Esophagus muscularis mucosa (tissue), 4 donors: Measurements from ENCODE around the gene CYB561A3. TPM values are rescaled to one million over a fixed set of nuclear protein-coding genes. Genes with fewer than 3 reads are reported as not detected.

ENCODE experiments used
- DNase-seq: peaks from one replicate; pipeline ENCODE4 v3.0.0-alpha.2; 2017; ENCODE audit errors: extremely low spot score
- H3K27ac ChIP-seq, 4 donors: fragments of 200-600 bp; sonication (generic); replicated peaks in 1 of 4; 1 replicate in 3 of 4; 2 replicates in 1 of 4; pipeline ENCODE4 v1.5.1; 2016 to 2019; ENCODE audit warnings: mild to moderate bottlenecking in 1 of 4
- H3K27me3 ChIP-seq, 4 donors: fragments of 200-600 bp; sonication (generic); one replicate each; pipeline versions ENCODE4 v1.5.1 to v1.6.0; 2016 to 2019
- H3K36me3 ChIP-seq, 4 donors: fragments of 200-600 bp; sonication (generic); one replicate each; pipeline ENCODE4 v1.5.1; 2016 to 2019
- H3K4me1 ChIP-seq, 4 donors: fragments of 200-600 bp; sonication (generic); one replicate each; pipeline ENCODE4 v1.5.1; 2016 to 2019
- H3K4me3 ChIP-seq, 4 donors: fragments of 200-600 bp; sonication (generic); 1 replicate in 2 of 4; 2 replicates in 2 of 4; pipeline ENCODE4 v1.5.1; 2016 to 2019; ENCODE audit warnings: mild to moderate bottlenecking in 4 of 4, moderate library complexity in 1 of 4
- H3K9me3 ChIP-seq, 4 donors: fragments of 200-600 bp; sonication (generic); 1 replicate in 3 of 4; 2 replicates in 1 of 4; pipeline ENCODE4 v1.5.1; 2016 to 2019
- EP300 ChIP-seq: sonication (generic); formaldehyde crosslinking; IDR thresholded peaks from one replicate; pipeline ENCODE4 v1.6.1; 2017; ENCODE audit warnings: antibody characterized with exemption
- POLR2A ChIP-seq: fragments of 450-650 bp; IDR thresholded peaks from one replicate; pipeline ENCODE4 v1.6.1; 2017; ENCODE audit warnings: antibody characterized with exemption, moderate library complexity, mild to moderate bottlenecking, low read depth
- POLR2AphosphoS5 ChIP-seq, 2 donors: sonication (generic); formaldehyde crosslinking; IDR thresholded peaks; one replicate each; pipeline ENCODE4 v1.6.1; 2017; ENCODE audit warnings: antibody characterized with exemption in 2 of 2
- WGBS: methylation state at CpG from one replicate; pipeline ENCODE4 v1.1.5; 2018; 5-methylcytosine and 5-hydroxymethylcytosine counted together
- intact Hi-C: fragments of 100-400 bp; cut with DNase I; formaldehyde crosslinking; loops from one replicate; pipeline ENCODE4 v1.15.1; 2023
- total RNA-seq, 4 donors: library from RNA; depleted of rRNA; stranded (reverse); fragments of >200 nt; gene quantifications; one replicate each; pipeline versions ENCODE4 v1.1.0 to v1.2.1, GENCODE V29; 2016
- TF ChIP-seq, protein P1 (sequence below), 3 experiments: fragments of 200-600 bp in 2 of 3; fragments of 450-650 bp in 1 of 3; sonication (generic) in 2 of 3; IDR thresholded peaks; one replicate each; pipeline ENCODE4 v1.5.1; 2017 to 2019; ENCODE audit warnings: antibody characterized with exemption in 3 of 3, mild to moderate bottlenecking in 2 of 3, moderate library complexity in 1 of 3

Gene CYB561A3
- total RNA-seq, 4 donors from 2014 or later: 23.7 to 35.3 (median 31.6) TPM

DNA sequence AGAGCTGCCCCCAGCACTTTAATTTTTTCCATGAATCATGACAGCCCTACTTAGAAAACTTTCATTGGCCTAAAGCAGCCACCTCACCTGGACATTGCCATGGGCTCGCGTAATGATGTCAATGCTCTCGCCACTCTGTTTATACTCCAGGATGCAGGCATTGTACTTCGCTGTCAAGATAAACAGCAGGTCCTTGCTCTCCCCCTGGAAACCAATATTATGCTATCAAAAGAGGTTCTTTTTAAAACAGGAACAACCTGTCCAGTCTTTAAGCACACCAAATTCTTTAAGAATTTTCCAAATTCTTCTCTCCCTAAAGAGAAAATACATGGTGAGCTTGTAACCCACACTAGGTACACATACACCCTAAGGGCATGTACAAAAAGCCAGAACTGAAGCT is 31.8 kb downstream of the CYB561A3 start:
- Histone ChIP-seq H3K27ac (no peak overlapping the region), H3K4me1 (peaks cover 29 to 65% (median 39%) of the 10 kb centered on the region in 4 donors), H3K36me3 (peaks cover 47 to 52% (median 50%) of the 10 kb centered on the region in 4 donors), H3K9me3 (no peaks in the 10 kb centered on the region), H3K27me3 (no peaks in the 10 kb centered on the region), H3K4me3 (no peak overlapping the region)
- no peak for DNase-seq
- intact Hi-C loops: no loop called here
- WGBS: 91% methylated on average over 4 of the region's 4 CpGs
- TF ChIP-seq EP300: no peak
- no peak for TF ChIP-seq POLR2AphosphoS5 (IDR thresholded peaks at IDR 0.05)
- no peak for TF ChIP-seq POLR2A
- TF ChIP-seq, protein P1, sequence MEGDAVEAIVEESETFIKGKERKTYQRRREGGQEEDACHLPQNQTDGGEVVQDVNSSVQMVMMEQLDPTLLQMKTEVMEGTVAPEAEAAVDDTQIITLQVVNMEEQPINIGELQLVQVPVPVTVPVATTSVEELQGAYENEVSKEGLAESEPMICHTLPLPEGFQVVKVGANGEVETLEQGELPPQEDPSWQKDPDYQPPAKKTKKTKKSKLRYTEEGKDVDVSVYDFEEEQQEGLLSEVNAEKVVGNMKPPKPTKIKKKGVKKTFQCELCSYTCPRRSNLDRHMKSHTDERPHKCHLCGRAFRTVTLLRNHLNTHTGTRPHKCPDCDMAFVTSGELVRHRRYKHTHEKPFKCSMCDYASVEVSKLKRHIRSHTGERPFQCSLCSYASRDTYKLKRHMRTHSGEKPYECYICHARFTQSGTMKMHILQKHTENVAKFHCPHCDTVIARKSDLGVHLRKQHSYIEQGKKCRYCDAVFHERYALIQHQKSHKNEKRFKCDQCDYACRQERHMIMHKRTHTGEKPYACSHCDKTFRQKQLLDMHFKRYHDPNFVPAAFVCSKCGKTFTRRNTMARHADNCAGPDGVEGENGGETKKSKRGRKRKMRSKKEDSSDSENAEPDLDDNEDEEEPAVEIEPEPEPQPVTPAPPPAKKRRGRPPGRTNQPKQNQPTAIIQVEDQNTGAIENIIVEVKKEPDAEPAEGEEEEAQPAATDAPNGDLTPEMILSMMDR (IDR thresholded peaks at IDR 0.05): no peak

- 85% methylated on average over 9 of the region's 9 CpGs for WGBS
Observed at GRCh38 chr11:61328351-61328750, 33.3 kb downstream of the CYB561A3 start.

GRCh38 chr11:61327669-61328071 is 34.0 kb downstream of the CYB561A3 start:
- no peaks in the 10 kb centered on the region for H3K27me3 ChIP-seq
- peaks cover 23 to 53% (median 34%) of the 10 kb centered on the region in 4 donors for H3K4me1 ChIP-seq
- H3K9me3 ChIP-seq: no peaks in the 10 kb centered on the region
- H3K4me3 ChIP-seq: no peak overlapping the region
- no peak for DNase-seq
- TF ChIP-seq, protein P1 (IDR thresholded peaks at IDR 0.05): no peak
- TF ChIP-seq EP300: no peak
- TF ChIP-seq POLR2AphosphoS5 (IDR thresholded peaks at IDR 0.05): no peak
- intact Hi-C loops: no loop called here
- peaks cover 69 to 74% (median 72%) of the 10 kb centered on the region in 4 donors for H3K36me3 ChIP-seq
- no peak overlapping the region for H3K27ac ChIP-seq

More at GRCh38 chr11:61328351-61328750, 33.3 kb downstream of the CYB561A3 start:
- Histone ChIP-seq H3K4me3 (no peak overlapping the region), H3K36me3 (peaks cover 63 to 67% (median 65%) of the 10 kb centered on the region in 4 donors), H3K9me3 (no peaks in the 10 kb centered on the region), H3K4me1 (peaks cover 23 to 53% (median 34%) of the 10 kb centered on the region in 4 donors), H3K27ac (no peak overlapping the region), H3K27me3 (no peaks in the 10 kb centered on the region)
- intact Hi-C loops: no loop called here
- no peak for DNase-seq
- TF ChIP-seq, protein P1 (IDR thresholded peaks at IDR 0.05): no peak
- no peak for TF ChIP-seq POLR2A
- TF ChIP-seq POLR2AphosphoS5 (IDR thresholded peaks at IDR 0.05): no peak
- TF ChIP-seq EP300: no peak

GRCh38 chr11:61325649-61326414 is 35.9 kb downstream of the CYB561A3 start:
- intact Hi-C loops: no loop called here
- peaks cover 7 to 34% (median 20%) of the 10 kb centered on the region in 4 donors for H3K4me1 ChIP-seq
- H3K27me3 ChIP-seq: no peaks in the 10 kb centered on the region
- TF ChIP-seq POLR2AphosphoS5 (IDR thresholded peaks at IDR 0.05): no peak
- TF ChIP-seq, protein P1 (IDR thresholded peaks at IDR 0.05): no peak
- TF ChIP-seq EP300: no peak
- TF ChIP-seq POLR2A: no peak
- no peak for DNase-seq
- WGBS: 85% methylated on average over 2 of the region's 2 CpGs
- H3K4me3 ChIP-seq: no peak overlapping the region
- H3K27ac ChIP-seq: no peak overlapping the region
- H3K9me3 ChIP-seq: no peaks in the 10 kb centered on the region
- peaks cover 87 to 93% (median 90%) of the 10 kb centered on the region in 4 donors for H3K36me3 ChIP-seq
